HG03378 (cell line): ENCODE measurements around the gene C3orf20.
"Not testable (repeated sequence)": the region's sequence is repeated elsewhere in the genome, so short reads cannot be mapped to it uniquely, and the experiment has no call there.

Source experiments
- ATAC-seq: cut with Tn5 transposase; IDR thresholded peaks from one replicate; pipeline ENCODE4 v1.9.1; 2021; ENCODE audit warnings: mild to moderate bottlenecking, moderate library complexity; ENCODE audit not compliant: unreplicated experiment

The C3orf20 gene

DNA sequence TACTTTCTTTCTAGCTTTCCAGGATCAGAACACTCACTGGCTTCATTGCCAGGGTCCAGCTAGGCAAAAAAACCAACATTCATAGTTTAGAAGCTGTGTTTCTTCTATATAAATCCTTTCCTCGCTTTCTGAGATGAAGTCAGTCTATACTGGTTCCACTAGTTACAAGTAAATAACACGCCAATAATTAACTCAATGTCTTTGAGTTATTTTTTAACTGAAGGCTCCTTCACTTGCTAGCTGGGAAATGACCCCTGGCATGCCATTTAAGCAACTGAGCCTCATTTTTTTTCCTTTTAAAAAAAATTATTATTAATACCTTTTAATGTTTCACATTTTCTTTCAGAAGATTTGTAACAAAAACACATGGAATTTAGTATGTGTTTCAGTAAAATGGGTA, 25.5 kb upstream of the C3orf20 start:
- ATAC-seq, result no peak

DNA sequence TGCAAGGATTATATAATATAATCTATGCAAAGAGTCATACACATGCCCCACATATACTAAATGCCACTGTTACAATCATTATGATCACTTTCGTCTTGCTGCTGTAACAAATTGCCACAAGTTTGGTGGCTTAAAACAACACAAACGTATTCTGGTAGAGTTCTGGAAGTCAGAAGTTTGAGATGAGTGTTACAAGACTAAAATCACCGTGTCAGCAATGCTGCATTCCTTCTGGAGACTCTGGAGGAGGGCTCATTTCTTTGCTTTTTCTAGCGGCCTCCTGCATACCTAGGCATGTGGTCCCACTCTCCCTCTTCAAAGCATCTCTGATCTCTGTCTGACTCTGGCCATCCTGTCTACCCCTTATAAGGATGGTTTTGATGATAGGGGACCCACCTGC, 24.7 kb upstream of the C3orf20 start:
- ATAC-seq, result no peak

DNA sequence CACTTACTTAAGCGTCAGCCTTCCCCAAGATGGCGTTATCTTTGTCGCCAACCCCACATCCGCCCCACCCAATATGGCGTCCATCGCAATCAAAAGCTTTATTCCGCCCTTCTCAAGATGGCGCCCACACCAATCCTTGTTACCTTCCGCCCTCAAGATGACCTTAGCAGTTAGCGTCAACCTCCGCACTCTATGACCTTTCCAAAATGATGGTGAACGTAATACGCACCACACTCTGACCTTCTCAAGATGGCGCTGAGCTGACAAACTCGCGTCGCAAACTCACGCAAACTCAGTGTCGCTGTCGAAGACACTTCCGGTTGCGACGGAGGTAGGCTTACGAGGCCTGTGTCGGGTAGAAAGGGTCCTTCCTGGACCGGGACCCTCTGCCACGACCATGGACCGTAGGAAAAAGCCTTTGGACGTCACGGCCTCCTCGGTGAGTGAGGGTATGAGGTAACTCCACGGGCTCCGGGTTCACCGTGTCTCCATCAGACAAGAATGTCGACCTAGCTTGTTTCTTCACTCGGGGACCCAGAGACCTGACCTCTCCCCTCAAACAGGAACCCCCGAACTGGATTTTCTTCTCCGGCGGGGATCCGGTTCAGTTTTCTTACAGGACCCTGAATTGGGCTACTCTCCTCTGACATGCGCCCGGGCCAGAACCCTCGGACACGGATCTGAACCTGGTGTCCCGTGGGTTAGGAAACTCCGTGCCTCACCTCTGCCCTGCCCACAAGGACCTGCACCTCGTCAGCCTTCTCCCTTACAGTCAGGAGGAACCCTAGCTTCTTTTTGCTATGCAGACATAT, 23.3 kb upstream of the C3orf20 start, which contains the start of gene CCDC174:
TSS of gene CCDC174 (plus strand) at position 323 of the 812 bp plus-strand sequence. CDS start at position 398, 75 bp downstream.
- peak; percentile 98 for ATAC-seq

DNA sequence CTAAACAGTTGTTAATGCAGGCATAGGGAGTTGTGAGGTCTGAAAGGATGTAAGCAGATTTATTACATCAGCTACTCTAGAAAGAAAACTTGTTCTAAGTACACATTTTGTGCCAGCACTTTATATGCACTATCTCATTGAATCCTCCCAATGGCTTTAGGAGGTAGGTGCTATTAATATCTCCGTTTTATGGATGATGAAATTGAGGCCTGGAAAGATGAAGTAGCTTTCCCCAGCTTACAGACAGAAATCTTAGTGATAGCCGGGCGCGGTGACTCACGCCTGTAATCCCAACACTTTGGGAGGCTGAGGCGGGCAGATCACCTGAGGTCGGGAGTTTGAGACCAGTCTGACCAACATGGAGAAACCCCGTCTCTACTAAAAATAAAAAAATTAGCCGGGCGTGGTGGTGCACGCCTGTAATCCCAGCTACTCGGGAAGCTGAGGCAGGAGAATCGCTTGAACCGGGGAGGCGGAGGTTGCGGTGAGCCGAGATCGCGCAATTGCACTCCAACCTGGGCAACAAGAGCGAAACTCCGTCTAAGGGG, 22.5 kb upstream of the C3orf20 start:
- not testable (repeated sequence) for ATAC-seq

DNA sequence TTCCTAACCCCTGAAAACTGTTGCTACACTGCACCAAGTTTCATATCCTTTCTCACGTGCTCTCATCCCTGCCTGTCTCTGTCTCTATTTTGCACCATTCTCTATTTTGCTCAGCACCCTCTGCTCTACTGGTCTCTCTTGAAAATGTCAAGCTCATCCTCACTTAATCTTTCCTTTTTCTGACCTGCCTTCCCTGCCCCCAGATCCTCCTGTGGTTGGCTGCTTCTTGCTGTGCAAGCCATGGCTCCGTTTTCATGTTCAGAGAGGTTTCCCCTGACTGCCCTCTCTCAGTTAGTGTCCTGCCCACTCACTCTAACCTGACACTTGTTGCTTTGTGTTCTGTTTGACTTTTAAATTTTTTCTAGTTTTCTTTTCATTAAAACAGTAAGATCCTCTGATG, 17.4 kb upstream of the C3orf20 start:
- no peak for ATAC-seq

DNA sequence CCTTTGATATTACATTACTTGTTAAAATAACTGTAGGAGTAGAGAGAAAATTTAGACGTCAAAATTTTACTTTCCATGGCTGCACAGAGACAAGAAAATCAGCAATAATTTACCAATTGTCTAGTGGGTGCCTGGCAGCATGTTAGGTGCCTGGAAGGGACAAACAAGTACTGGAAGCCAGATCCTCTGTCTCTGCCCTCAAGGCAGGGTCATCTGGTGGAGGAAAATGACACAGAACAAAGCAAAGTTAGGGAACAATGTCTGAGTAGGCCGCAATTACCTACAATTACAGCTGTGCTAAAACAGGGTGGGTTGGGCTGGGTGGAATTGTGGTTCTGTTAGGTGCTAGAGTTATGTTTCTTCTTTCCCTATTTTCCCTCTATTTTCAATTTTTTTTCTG, 16.0 kb upstream of the C3orf20 start:
- no peak for ATAC-seq

DNA sequence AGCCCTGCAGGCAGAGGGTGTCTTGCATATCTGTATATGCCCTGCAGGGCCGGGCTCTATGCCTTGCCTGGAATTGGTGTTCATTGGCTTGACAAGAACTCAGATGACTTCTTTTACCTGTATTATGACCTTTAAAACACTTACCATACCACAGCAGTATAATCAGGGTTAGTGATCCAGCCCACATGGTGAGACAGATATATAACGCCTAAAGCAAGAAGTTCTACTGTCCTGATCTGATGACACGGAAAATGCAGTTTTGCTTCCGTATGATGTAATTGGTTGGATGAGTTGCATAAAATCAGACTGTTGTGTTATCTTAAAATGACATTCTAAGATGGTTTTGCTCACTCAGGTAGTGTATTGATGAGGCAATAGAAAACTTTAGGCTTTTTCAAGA, 14.0 kb upstream of the C3orf20 start:
- ATAC-seq, result no peak

DNA sequence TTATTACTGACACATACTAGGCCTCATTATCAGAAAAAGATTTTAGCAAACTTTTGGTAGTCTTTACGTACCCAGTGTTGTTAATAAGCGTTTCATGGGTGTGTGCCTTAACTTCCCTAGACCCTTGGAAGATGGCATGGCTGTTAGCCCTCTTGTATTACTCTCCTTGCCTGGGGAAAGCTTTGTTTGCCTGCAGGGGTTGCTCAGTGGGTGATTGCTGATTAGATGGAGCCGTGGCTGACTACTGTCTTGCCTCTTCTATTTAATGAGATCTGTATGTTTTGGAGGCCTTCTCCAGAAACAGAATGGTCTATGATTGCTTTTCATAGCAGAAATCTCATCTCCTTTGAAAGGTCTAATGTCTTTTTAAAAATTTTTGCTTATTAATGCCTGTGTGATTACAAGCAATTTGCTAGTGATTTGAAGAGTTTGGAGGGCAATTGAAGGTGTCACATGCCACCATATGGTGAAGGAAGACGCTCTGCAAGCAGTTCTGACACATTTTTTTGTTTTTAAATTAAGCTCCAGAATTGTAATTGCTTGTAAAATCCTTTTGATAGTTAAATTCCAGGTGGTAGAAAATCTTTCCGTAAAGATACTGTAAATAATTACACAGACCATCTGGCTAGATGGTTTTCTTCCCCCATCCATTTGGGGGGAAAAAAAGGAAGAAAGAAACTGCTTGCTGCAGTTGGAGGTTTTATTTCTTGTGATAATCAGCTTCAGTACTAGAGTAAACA, 11.4 kb upstream of the C3orf20 start:
- ATAC-seq, result no peak

DNA sequence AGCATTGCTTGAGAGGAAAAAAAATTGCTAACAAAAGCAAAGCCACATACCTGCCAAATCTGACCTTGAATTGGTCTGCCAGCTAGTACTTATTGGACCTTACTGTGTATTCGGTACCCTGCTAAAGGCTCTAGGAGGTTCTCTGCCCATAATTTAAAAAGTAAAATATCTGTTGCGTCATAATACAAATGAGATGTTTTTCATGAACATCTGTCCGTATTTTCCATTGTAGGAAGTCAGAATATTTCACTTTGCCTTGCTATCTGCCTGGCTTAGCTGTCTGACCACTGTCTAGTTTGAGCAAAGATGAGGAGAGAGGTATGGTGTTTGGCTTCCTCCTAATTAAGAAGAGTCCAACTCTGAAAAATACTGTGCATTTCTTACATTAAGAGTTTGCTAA, 10.8 kb upstream of the C3orf20 start:
- no peak for ATAC-seq

DNA sequence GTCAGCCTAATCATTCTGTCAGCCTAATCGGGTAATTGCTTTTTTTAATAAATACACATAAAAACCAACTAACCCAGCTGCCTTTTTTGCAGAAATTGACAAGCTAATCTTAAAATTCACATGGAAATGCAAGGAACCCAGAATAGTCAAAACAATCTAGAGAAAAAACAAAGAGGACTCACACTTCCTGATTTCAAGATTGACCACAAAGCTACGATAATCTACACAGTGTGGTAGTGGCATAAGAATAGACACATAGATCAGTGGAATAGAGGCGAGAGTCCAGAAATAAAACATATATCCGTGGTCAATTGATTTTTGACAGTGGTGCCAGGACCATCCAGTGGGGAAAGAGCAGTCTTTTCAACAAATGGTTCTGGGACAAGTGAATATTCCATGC, 2.4 kb upstream of the C3orf20 start:
- no peak for ATAC-seq

DNA sequence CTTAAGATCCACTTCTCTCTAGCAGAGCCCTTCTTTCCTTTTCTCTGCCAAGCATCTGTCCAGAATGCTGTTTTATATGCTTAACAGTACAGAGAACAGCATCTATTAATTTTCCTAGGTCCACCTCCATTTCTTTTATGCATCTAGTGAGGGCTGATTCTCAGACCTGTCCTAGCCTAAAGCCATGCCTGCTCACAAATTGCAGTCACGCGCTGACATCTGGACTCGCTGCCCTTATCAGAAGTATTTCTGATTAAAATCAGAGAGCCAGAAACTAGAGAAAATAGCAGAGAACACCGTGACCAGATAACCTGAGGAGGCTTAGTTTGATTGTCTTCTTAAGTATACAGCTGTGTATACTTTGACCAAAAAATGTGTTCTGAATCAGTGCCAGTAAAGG, 1.9 kb downstream of the C3orf20 start:
- no peak for ATAC-seq

DNA sequence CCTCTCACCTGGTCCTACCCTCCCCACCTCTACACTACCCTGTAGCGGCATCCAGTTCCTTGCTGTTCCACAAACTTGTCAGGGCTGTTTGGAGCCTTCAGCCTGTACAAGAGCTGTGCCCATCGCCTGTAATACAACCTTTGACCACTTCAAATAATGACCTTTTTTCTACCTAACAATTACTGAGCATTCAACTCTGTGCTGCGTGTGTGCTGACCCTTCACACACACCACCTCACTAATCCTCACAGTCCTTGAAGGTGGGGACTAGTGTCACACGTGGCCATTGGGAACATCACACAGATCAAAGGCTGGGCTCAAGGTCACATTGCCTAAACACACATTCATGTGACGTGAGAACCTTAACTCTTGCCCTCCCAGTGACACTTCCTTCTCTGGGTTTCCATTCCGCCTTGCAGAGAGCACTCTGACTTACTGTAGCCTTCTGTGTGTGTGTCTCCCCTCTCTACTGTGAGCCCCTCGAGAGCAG, 3.1 kb downstream of the C3orf20 start:
- ATAC-seq, result no peak

DNA sequence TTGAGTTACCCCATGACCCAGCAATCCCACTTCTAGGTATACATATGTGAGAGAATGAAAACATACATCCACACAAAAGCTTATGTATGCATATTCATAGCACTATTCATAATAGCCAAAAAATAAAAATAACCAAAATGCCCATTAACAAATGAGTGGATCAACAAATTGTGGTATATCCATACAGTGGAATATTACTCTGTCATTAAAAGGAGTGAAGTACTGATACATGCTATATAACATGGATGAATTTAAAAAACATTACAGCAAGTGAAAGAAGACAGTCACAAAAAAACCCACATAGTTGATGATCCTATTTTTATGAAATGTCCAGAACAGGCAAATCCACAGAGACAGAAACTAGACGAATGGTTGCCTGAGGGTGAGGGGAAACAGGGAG, 5.2 kb downstream of the C3orf20 start:
- ATAC-seq, result no peak

DNA sequence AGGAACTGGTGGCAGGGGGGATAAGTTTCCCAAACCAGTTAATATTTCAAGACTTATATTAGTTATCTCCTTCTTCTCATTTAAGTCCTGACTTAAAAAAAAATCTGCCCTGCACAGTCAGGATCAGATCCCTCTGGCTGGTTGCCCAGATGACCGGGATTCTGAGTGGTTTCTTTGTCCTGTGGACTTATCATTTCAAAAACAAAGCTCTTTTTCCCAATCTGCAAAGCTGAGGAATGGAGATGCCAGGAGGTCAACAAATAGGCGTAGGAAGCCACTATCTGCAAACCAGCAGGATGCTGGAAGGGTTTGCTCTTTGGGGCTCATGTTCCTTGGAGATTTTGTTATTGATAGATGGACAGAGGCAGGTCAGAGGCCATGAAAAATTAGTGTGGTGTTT, 5.8 kb downstream of the C3orf20 start:
- no peak for ATAC-seq

DNA sequence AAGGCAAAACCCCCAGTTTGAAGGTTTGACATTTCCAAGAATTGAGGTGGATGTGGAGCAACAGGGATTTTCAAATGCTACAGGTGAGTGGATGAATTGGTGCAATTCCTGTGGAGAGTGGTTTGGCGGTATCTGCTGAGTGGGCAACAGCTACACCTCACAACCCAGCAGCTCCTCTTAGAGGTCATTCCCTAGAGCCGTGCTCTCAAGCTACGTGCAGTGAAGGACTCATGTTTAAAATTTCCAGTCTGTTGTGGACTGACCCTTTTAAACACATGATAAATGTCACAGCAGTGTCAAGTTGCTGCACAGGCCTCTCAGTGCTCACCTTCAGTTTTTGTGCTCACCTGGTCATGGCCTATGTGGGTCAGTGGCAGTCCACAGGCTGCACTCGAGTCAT, 9.5 kb downstream of the C3orf20 start:
- no peak for ATAC-seq

DNA sequence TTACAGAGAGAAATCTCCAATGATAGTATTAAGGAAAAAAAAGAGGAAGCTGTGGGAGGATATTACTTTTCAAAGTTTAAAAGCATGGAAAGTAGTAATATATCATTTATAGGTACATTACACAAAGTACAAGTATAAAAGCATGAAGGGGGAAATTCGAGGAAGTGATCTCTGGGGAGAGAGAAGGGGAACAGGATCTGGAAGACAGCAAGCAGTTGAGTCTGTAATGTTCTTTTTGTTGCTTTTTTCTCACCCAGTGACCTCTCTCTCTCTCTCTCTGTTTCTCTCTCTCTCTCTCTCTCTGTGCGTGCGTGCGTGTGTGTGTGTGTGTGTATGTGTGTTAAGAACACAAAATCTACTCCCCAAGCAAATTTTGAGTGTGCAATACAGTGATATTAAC, 10.2 kb downstream of the C3orf20 start:
- ATAC-seq, result no peak

DNA sequence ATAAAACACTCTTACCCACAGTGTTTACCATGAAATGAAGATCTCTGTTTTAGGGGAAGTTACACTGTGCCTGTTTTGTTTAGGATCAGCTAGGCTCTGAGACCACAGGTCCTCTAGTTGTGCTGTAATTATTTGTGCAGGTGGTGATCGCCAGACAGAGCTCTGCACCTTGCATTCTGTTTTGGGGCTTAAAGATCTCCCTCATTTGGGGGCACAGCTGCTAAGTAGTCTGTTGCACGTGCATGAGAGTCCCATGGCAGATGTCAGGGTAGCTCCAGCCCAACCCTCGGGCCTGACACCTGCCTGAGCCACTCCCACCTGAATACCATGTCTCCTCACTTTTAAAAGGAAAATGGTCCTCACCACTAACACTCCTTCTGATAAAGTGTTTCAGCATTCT, 12.4 kb downstream of the C3orf20 start:
- ATAC-seq, result no peak

DNA sequence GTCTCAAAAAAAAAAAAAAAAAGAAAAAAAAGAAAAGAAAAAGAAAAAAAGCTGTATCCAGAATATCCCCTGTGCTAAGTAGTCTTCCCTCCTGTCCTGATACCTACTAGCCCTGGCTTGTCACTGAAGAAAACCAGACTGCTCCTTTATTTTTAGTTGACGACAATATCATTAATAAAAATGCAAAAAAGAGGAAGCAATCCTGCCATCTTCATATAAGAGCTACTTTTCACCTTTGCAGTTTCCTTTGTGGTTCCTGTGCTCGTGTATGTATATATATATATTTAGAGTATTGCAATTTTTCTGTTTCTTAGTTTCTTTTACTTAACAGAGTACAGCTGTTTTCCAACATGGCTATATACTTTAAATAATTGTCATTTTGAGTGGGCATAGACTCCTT, 13.6 kb downstream of the C3orf20 start:
- ATAC-seq, result no peak

DNA sequence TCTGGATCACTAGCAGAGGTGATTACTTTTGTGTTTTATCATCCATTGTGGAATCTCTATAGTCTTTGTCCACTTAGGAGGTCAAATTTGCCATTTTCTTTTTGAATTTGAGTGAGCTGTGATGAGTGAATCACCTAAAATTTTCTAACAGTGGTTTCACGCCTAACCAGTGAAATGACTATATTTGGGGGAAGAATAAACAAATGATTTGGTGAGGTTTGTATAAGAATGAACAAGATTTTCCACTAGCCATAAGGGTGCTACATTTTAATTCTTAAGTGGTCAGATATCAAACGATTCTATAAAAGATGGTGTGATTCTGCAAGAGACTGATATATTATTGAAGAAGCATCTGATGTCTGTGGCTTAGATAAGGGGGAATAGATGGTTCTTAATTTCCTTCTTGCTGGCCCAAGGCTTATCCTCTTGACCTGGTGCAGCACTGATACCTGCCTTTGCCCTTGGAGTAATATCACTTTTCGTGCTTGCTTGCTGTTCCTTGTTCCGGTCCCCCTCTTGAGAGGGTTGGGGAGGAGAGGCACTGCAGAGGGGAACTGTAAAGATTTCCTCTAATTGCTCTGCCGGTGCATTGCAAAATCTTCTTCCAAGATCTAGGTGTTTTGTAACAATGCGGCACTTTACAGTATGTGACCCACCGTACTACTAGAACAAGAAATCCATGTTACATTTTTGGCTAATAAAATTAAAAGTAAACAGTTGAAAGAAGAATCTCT, 14.5 kb downstream of the C3orf20 start:
- ATAC-seq, result peak; percentile 51

DNA sequence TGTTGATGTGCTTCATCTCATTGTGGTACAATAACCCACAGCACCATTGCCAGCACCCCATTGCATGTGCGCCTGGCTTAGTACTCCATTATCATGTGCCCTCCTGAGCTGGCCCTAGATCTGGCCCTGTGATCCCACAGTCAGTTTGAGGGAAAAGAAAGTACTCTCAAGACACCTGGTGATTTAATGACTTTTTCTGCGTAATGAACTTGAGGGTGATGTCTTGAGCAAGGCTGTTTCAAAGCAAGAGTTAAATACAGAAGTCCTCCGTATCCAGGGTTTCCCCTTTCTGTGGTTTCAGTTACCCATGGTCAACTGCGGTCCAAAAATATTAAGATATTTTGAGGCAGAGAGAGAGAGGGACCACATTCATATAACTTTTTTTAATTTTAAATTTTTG, 16.3 kb downstream of the C3orf20 start:
- peak; percentile 52 for ATAC-seq

DNA sequence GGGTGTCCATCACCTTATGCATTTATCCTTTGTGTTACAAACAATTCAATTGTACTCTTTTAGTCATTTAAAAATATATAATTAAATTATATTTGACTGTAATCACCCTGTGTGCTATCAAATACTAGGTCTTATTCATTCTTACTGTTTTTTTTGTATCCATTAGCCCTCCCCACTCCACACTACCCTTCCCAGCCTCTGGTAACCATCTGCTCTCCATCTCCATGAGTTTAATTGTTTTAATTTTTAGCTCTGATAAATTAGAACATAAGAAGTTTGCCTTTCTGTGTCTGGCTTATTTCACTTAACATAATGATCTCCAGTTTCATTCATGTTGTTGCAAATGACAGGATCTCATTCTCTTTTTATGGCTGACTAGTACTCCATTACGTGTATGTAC, 16.8 kb downstream of the C3orf20 start:
- no peak for ATAC-seq
